K562 (cell line): Measurements from ENCODE around the gene EME2. TPM values are rescaled to one million over a fixed set of nuclear protein-coding genes. Genes with fewer than 3 reads are reported as not detected.

Experiments used
- CTCFL ChIP-seq: IDR thresholded peaks from 2 replicates; pipeline ENCODE4 v1.6.1; 2011; ENCODE audit warnings: borderline replicate concordance, low read depth, mild to moderate bottlenecking, moderate library complexity, low read length; ENCODE audit not compliant: insufficient read depth, poor library complexity, severe bottlenecking
- E2F5 ChIP-seq: sonication (generic); formaldehyde crosslinking; IDR thresholded peaks from 2 replicates; pipeline ENCODE4 v1.8.0; 2022; ENCODE audit warnings: mild to moderate bottlenecking, missing genetic modification reagents
- HMG20B ChIP-seq: fragments of 250-450 bp; sonication (Bioruptor Pico); IDR thresholded peaks from 2 replicates; pipeline ENCODE4 v1.5.0; 2021; ENCODE audit warnings: mild to moderate bottlenecking
- NEUROD1 ChIP-seq: fragments of 150-350 bp; IDR thresholded peaks from 2 replicates; pipeline ENCODE4 v1.6.1; 2014; ENCODE audit warnings: borderline replicate concordance, low read length, low read depth; ENCODE audit not compliant: partially characterized antibody
- PPARD ChIP-seq: fragments of 250-450 bp; sonication (Bioruptor Pico); IDR thresholded peaks from 2 replicates; pipeline ENCODE4 v1.8.0; 2022; ENCODE audit warnings: inconsistent platforms, mild to moderate bottlenecking, moderate library complexity
- ZNF232 ChIP-seq: sonication (generic); formaldehyde crosslinking; IDR thresholded peaks from 2 replicates; pipeline ENCODE4 v1.8.0; 2022; ENCODE audit warnings: mild to moderate bottlenecking, missing genetic modification reagents
- polyA plus RNA-seq, 8 experiments: library from polyadenylated mRNA; depleted of rRNA in 4 of 8; stranded (reverse) in 5 of 8; unstranded in 3 of 8; fragments of >200 nt; fragmentation: Nextera tagmentation in 2 of 8; fragmentation: Illumina TruSeq in 1 of 8; extraction: Ambion mirVana in 2 of 8; extraction: Trizol in 1 of 8; gene quantifications; 2 replicates each; pipeline versions ENCODE4 v1.2.1 to v1.2.3, GENCODE V29; 2011 to 2014; ENCODE audit warnings: inconsistent platforms in 1 of 8, missing spikeins in 1 of 8
- total RNA-seq, 7 experiments: library from RNA; depleted of rRNA in 6 of 7; stranded (reverse); fragments of >200 nt in 6 of 7; fragmentation: Illumina TruSeq in 2 of 7; extraction: Trizol in 2 of 7; gene quantifications; 2 replicates each; pipeline versions ENCODE4 v1.2.1 to v1.2.3, GENCODE V29; 2011 to 2021; ENCODE audit warnings: low replicate concordance in 1 of 7
- TF ChIP-seq, protein P1 (sequence below): sonication (generic); formaldehyde crosslinking; IDR thresholded peaks from 2 replicates; pipeline ENCODE4 v1.9.0; 2022; ENCODE audit warnings: mild to moderate bottlenecking, missing genetic modification reagents
- TF ChIP-seq, protein P2 (sequence below), 2 experiments: fragments of 450-650 bp; IDR thresholded peaks; 2 replicates each; pipeline ENCODE4 v1.6.1; 2016; ENCODE audit warnings: mild to moderate bottlenecking in 2 of 2, borderline replicate concordance in 1 of 2, low read depth in 1 of 2, moderate library complexity in 1 of 2
- TF ChIP-seq, protein P3 (sequence below): fragments of 450-650 bp; IDR thresholded peaks from 2 replicates; pipeline ENCODE4 v1.6.1; 2016; ENCODE audit warnings: missing biosample characterization, missing genetic modification characterization
- TF ChIP-seq, protein P4 (sequence below), 3 experiments: fragments of 200-800 bp in 1 of 3; sonication (Bioruptor generic) in 1 of 3; sonication (generic) in 1 of 3; formaldehyde crosslinking in 1 of 3; IDR thresholded peaks; 2 replicates each; pipeline versions ENCODE4 v1.6.1 to v1.8.0; 2016 to 2022; ENCODE audit warnings: mild to moderate bottlenecking in 2 of 3, missing compliant biosample characterization in 2 of 3, missing genetic modification characterization in 2 of 3, missing genetic modification reagents in 1 of 3

EME2 gene
- total and polyA plus RNA-seq, 9 of the 15 experiments (the other 6 are each of a cell fraction or from before 2014, with no cell fraction given) = 0.35 to 19.9 (median 3.5) TPM

DNA sequence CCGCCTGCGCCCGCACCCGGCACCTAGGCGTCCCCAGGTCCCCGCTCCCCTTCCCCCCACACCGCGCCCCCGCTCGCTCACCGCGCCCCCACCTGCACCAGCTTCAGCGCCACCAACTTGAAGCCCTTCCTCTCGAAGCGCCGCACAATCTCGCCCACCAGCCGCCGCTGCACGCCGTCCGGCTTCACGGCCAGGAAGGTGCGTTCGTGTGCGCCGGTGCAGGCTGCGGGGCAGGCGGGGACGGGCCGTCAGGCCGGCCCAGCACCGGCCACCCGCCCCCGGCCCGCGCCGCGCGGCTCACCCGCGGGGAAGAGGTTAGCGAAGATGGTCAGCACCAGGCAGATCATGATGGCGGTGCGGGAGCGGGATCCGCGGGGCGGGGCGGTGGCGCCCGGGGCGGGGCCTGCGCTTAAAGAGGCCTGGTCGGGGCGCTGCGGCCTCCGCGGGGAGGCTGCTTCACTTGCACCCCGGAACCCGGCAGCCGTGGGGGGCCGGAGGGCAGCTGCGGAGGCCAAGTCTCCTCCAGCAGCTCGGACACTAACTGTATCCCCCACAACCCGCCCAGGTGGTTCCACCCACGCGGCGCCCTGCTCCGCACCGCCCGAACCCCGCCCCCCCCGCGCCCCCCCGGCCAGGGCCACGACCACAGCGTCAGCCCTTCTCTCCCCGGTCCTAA is 1.3 kb upstream of the EME2 start, which contains the start of gene NME3 (continued):
- TF ChIP-seq, protein P1, sequence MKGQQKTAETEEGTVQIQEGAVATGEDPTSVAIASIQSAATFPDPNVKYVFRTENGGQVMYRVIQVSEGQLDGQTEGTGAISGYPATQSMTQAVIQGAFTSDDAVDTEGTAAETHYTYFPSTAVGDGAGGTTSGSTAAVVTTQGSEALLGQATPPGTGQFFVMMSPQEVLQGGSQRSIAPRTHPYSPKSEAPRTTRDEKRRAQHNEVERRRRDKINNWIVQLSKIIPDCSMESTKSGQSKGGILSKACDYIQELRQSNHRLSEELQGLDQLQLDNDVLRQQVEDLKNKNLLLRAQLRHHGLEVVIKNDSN (CRISPR knock-in tag) = no peak
- TF ChIP-seq CTCFL (no peak), PPARD (CRISPR knock-in tag) (no peak), ZNF232 (CRISPR knock-in tag) (no peak), HMG20B (CRISPR knock-in tag) (no peak), E2F5 (CRISPR knock-in tag) (no peak), NEUROD1 (peak; percentile 30)
- TF ChIP-seq, protein P2, sequence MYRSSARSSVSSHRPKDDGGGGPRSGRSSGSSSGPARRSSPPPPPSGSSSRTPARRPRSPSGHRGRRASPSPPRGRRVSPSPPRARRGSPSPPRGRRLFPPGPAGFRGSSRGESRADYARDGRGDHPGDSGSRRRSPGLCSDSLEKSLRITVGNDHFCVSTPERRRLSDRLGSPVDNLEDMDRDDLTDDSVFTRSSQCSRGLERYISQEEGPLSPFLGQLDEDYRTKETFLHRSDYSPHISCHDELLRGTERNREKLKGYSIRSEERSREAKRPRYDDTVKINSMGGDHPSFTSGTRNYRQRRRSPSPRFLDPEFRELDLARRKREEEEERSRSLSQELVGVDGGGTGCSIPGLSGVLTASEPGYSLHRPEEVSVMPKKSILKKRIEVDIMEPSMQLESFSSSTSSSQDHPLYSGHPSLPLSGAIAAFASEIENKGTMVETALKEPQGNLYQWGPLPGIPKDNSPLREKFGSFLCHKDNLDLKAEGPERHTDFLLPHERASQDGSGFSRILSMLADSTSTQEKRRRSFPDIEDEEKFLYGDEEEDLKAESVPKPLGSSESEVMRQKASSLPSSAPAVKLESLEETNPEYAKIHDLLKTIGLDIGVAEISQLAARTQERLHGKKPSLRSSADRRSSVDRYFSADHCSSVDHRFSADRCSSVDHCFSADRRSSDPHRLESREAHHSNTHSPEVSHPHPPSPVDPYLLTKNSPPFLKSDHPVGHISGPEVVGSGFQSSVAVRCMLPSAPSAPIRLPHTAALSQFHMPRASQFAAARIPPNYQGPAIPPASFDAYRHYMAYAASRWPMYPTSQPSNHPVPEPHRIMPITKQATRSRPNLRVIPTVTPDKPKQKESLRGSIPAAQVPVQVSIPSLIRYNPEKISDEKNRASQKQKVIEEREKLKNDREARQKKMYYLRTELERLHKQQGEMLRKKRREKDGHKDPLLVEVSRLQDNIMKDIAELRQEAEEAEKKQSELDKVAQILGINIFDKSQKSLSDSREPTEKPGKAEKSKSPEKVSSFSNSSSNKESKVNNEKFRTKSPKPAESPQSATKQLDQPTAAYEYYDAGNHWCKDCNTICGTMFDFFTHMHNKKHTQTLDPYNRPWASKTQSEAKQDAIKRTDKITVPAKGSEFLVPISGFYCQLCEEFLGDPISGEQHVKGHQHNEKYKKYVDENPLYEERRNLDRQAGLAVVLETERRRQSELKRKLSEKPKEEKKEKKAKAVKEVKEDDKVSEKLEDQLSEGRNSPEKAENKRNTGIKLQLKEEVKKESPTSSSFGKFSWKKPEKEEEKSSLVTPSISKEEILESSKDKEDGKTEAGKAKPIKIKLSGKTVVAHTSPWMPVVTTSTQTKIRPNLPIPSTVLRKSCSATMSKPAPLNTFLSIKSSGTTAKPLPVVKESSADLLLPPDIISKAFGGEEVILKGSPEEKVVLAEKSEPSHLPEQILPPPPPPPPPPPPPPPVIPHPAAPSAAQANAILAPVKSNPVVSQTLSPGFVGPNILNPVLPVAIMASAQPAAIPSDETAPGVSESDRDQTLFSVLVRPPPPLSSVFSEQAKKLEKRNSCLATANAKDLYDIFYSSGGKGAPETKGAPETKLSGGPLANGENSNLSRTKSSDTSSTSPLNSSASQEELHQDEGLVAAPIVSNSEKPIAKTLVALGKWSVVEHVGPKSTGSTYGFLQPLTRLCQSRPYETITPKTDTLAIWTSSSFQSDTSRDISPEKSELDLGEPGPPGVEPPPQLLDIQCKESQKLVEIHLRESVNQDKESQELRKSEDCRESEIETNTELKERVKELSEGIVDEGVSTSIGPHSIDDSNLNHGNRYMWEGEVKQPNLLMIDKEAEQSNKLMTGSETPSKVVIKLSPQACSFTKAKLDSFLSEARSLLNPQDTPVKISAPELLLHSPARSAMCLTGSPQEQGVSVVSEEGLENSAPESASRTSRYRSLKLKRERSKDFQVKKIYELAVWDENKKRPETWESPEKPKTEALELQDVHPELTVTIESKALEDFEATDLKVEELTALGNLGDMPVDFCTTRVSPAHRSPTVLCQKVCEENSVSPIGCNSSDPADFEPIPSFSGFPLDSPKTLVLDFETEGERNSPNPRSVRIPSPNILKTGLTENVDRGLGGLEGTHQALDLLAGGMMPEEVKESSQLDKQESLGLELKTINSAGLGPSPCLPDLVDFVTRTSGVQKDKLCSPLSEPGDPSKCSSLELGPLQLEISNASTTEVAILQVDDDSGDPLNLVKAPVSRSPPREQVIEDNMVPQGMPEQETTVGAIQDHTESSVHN (IDR thresholded peaks at IDR 0.05; ENCODE audit: borderline replicate concordance in 1 of 2, low read depth in 1 of 2) = no peak
- TF ChIP-seq, protein P3, sequence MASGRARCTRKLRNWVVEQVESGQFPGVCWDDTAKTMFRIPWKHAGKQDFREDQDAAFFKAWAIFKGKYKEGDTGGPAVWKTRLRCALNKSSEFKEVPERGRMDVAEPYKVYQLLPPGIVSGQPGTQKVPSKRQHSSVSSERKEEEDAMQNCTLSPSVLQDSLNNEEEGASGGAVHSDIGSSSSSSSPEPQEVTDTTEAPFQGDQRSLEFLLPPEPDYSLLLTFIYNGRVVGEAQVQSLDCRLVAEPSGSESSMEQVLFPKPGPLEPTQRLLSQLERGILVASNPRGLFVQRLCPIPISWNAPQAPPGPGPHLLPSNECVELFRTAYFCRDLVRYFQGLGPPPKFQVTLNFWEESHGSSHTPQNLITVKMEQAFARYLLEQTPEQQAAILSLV = no peak
- TF ChIP-seq, protein P4, sequence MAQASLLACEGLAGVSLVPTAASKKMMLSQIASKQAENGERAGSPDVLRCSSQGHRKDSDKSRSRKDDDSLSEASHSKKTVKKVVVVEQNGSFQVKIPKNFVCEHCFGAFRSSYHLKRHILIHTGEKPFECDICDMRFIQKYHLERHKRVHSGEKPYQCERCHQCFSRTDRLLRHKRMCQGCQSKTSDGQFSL (CRISPR knock-in tag; IDR thresholded peaks at IDR 0.05) = peak; percentile 56; the same call in 1 of the 2 replicates
- TF ChIP-seq, protein P4 (tag; IDR thresholded peaks at IDR 0.05) = peak in 1 of 2 experiments; percentile 95; a peak in 2 of 4 replicates
